H9 (cell line): ENCODE measurements around the gene FSHR. TPM values are rescaled to one million over a fixed set of nuclear protein-coding genes. Genes with fewer than 3 reads are reported as not detected.

ENCODE experiments used
- DNase-seq: peaks from one replicate; pipeline ENCODE4 v3.0.0-alpha.2; 2017
- H2AFZ ChIP-seq: one replicate; pipeline ENCODE4 v1.6.1; 2013; ENCODE audit warnings: mild to moderate bottlenecking, low read length, control low read depth, moderate library complexity
- H2AK5ac ChIP-seq: 2 replicates; pipeline ENCODE4 v1.6.1; 2013; ENCODE audit warnings: low read length, control low read depth, mixed read lengths; ENCODE audit not compliant: insufficient read length
- H2BK120ac ChIP-seq: one replicate; pipeline ENCODE4 v1.6.1; 2013; ENCODE audit warnings: low read depth, mild to moderate bottlenecking, low read length, control low read depth, inconsistent platforms; ENCODE audit not compliant: poor library complexity, severe bottlenecking
- H2BK12ac ChIP-seq: 2 replicates; pipeline ENCODE4 v1.6.1; 2013; ENCODE audit warnings: low read length, control low read depth, mixed read lengths, low read depth; ENCODE audit not compliant: insufficient read length
- H2BK15ac ChIP-seq: 2 replicates; pipeline ENCODE4 v1.6.1; 2013; ENCODE audit warnings: low read depth, low read length, control low read depth
- H2BK20ac ChIP-seq: one replicate; pipeline ENCODE4 v1.6.1; 2013; ENCODE audit warnings: low read depth, mild to moderate bottlenecking, low read length, control low read depth, inconsistent platforms; ENCODE audit not compliant: poor library complexity, severe bottlenecking
- H2BK5ac ChIP-seq: 2 replicates; pipeline ENCODE4 v1.6.1; 2013; ENCODE audit warnings: low read length, control low read depth, mixed read lengths; ENCODE audit not compliant: insufficient read length
- H3K14ac ChIP-seq: 2 replicates; pipeline ENCODE4 v1.6.1; 2013; ENCODE audit warnings: low read length, control low read depth; ENCODE audit not compliant: insufficient read depth
- H3K18ac ChIP-seq: 2 replicates; pipeline ENCODE4 v1.6.1; 2013; ENCODE audit warnings: low read depth, mild to moderate bottlenecking, mixed read lengths, low read length, control low read depth; ENCODE audit not compliant: insufficient read length
- H3K23ac ChIP-seq: 2 replicates; pipeline ENCODE4 v1.6.1; 2013; ENCODE audit warnings: low read length, control low read depth, mixed read lengths, low read depth; ENCODE audit not compliant: insufficient read length
- H3K23me2 ChIP-seq: 2 replicates; pipeline ENCODE4 v1.6.1; 2013; ENCODE audit warnings: low read depth, mild to moderate bottlenecking, mixed read lengths, low read length, control low read depth; ENCODE audit not compliant: insufficient read length, poor library complexity, severe bottlenecking
- H3K27ac ChIP-seq: 2 replicates; pipeline ENCODE4 v1.5.1; 2013; ENCODE audit warnings: low read length, control low read depth, mixed read lengths, low read depth; ENCODE audit not compliant: insufficient read length
- H3K27me3 ChIP-seq: 2 replicates; pipeline ENCODE4 v1.6.1; 2013; ENCODE audit warnings: low read length, control low read depth, inconsistent platforms; ENCODE audit not compliant: insufficient read depth
- H3K4ac ChIP-seq: 2 replicates; pipeline ENCODE4 v1.6.1; 2013; ENCODE audit warnings: low read depth, mild to moderate bottlenecking, control low read depth, inconsistent platforms, low read length, moderate library complexity
- H3K4me1 ChIP-seq: 2 replicates; pipeline ENCODE4 v1.6.1; 2013; ENCODE audit warnings: low read length, control low read depth, inconsistent platforms; ENCODE audit not compliant: insufficient read depth
- H3K4me2 ChIP-seq: 2 replicates; pipeline ENCODE4 v1.6.1; 2013; ENCODE audit warnings: low read length, control low read depth, mixed read lengths; ENCODE audit not compliant: insufficient read length, insufficient read depth
- H3K56ac ChIP-seq: 2 replicates; pipeline ENCODE4 v1.6.1; 2013; ENCODE audit warnings: low read depth, mild to moderate bottlenecking, mixed read lengths, low read length, control low read depth; ENCODE audit not compliant: insufficient read length
- H3K79me1 ChIP-seq: 2 replicates; pipeline ENCODE4 v1.6.1; 2013; ENCODE audit warnings: low read depth, mild to moderate bottlenecking, moderate library complexity, low read length, control low read depth, inconsistent platforms; ENCODE audit not compliant: insufficient read depth, poor library complexity, severe bottlenecking
- H3K79me2 ChIP-seq: 2 replicates; pipeline ENCODE4 v1.6.1; 2013; ENCODE audit warnings: low read length, control low read depth, inconsistent platforms; ENCODE audit not compliant: insufficient read depth
- H3K9ac ChIP-seq: 2 replicates; pipeline ENCODE4 v1.6.1; 2013; ENCODE audit warnings: low read length, control low read depth, mixed read lengths; ENCODE audit not compliant: insufficient read length; ENCODE audit errors: extremely low read depth
- H3K9me3 ChIP-seq: one replicate; pipeline ENCODE4 v1.6.1; 2013; ENCODE audit warnings: low read depth, low read length, inconsistent platforms; ENCODE audit not compliant: control insufficient read depth
- H3T11ph ChIP-seq: one replicate; pipeline ENCODE4 v1.6.1; 2013; ENCODE audit warnings: mild to moderate bottlenecking, low read length, control low read depth, inconsistent platforms
- H4K20me1 ChIP-seq: one replicate; pipeline ENCODE4 v1.6.1; 2013; ENCODE audit not compliant: control insufficient read depth, insufficient read length, insufficient read depth
- H4K5ac ChIP-seq: 2 replicates; pipeline ENCODE4 v1.6.1; 2013; ENCODE audit warnings: low read depth, mild to moderate bottlenecking, mixed read lengths, low read length, control low read depth; ENCODE audit not compliant: insufficient read length
- H4K8ac ChIP-seq: replicated peaks from 2 replicates; pipeline ENCODE4 v1.6.1; 2013; ENCODE audit warnings: low read length, control low read depth, mixed read lengths, low read depth; ENCODE audit not compliant: insufficient read length
- H4K91ac ChIP-seq: 2 replicates; pipeline ENCODE4 v1.6.1; 2013; ENCODE audit warnings: low read depth, mild to moderate bottlenecking, moderate library complexity, mixed read lengths, low read length, control low read depth; ENCODE audit not compliant: insufficient read length
- H3K27ac Mint-ChIP-seq, 3 experiments: 2 replicates in 2 of 3; 3 replicates in 1 of 3; pipeline ENCODE4 v1.8.0; 2020 to 2021; ENCODE audit warnings: mixed read lengths in 3 of 3, mild to moderate bottlenecking in 1 of 3, moderate library complexity in 1 of 3
- H3K27me3 Mint-ChIP-seq: 2 replicates; pipeline ENCODE4 v1.8.0; 2021; ENCODE audit warnings: low read depth, mild to moderate bottlenecking, moderate library complexity, mixed read lengths
- H3K36me3 Mint-ChIP-seq, 3 experiments: 2 replicates in 2 of 3; 3 replicates in 1 of 3; pipeline ENCODE4 v1.8.0; 2020 to 2021; ENCODE audit warnings: low read depth in 3 of 3, mixed read lengths in 3 of 3; ENCODE audit not compliant: insufficient read depth in 1 of 3
- H3K4me1 Mint-ChIP-seq, 2 experiments: 2 replicates each; pipeline ENCODE4 v1.8.0; 2020; ENCODE audit warnings: mixed read lengths in 2 of 2
- H3K4me3 Mint-ChIP-seq, 2 experiments: 2 replicates in 1 of 2; 3 replicates in 1 of 2; pipeline ENCODE4 v1.8.0; 2020 to 2021; ENCODE audit warnings: mild to moderate bottlenecking in 2 of 2, mixed read lengths in 2 of 2, moderate library complexity in 1 of 2
- H3K9me3 Mint-ChIP-seq, 2 experiments: 2 replicates in 1 of 2; 3 replicates in 1 of 2; pipeline ENCODE4 v1.8.0; 2020; ENCODE audit warnings: mild to moderate bottlenecking in 2 of 2, mixed read lengths in 2 of 2, moderate library complexity in 1 of 2
- WGBS: extraction: QIAGEN DNeasy Blood & Tissue Kit; methylation state at CpG from one replicate; pipeline ENCODE4 v1.1.7; 2013; ENCODE audit warnings: missing lambda C conversion rate, low lambda C conversion rate, mixed read lengths; ENCODE audit not compliant: insufficient read length; ENCODE audit errors: extremely low coverage; 5-methylcytosine and 5-hydroxymethylcytosine counted together
- total RNA-seq: library from RNA; stranded (reverse); gene quantifications from 2 replicates; pipeline ENCODE4 v1.2.1, GENCODE V29; 2021
- TF ChIP-seq, protein P1 (sequence below): fragments of 200-600 bp; sonication (generic); conservative IDR thresholded peaks from 3 replicates; pipeline ENCODE4 v1.8.0; 2021; ENCODE audit warnings: antibody characterized with exemption, mild to moderate bottlenecking

FSHR gene
- total RNA-seq, 1 experiment from 2014 or later: not detected

DNA sequence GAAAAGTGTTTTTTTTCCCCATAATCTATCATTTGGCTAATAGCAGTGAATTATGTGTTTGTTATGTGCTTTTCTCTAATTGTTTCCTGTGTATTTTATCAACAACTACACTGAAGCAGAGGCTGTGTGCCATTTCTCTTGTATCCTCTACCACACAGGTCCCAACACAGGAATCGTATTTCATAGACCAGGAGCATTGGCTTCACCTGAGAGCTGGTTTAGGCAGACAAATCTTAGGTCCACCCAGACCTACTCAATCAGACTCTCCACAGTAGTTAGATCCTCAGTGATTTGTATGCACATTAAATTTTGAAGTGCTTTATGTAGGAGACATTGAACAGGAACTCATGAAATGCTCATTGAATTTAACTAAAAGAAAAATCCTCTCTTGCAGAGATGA is 109.2 kb downstream of the FSHR start:
- TF ChIP-seq, protein P1, sequence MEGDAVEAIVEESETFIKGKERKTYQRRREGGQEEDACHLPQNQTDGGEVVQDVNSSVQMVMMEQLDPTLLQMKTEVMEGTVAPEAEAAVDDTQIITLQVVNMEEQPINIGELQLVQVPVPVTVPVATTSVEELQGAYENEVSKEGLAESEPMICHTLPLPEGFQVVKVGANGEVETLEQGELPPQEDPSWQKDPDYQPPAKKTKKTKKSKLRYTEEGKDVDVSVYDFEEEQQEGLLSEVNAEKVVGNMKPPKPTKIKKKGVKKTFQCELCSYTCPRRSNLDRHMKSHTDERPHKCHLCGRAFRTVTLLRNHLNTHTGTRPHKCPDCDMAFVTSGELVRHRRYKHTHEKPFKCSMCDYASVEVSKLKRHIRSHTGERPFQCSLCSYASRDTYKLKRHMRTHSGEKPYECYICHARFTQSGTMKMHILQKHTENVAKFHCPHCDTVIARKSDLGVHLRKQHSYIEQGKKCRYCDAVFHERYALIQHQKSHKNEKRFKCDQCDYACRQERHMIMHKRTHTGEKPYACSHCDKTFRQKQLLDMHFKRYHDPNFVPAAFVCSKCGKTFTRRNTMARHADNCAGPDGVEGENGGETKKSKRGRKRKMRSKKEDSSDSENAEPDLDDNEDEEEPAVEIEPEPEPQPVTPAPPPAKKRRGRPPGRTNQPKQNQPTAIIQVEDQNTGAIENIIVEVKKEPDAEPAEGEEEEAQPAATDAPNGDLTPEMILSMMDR: no peak

More for the DNA sequence above, 109.2 kb downstream of the FSHR start:
- Histone ChIP-seq H3K27me3 (no peaks in the 10 kb centered on the region), H2BK5ac (no peak overlapping the region), H3K4ac (no peak overlapping the region), H4K5ac (no peak overlapping the region), H3K9me3 (no peaks in the 10 kb centered on the region), H3K9ac (no peak overlapping the region), H4K91ac (no peak overlapping the region), H3K4me1 (0 out of 2 replicates have a peak, but pooled peaks cover 2% of the 10 kb centered on the region), H3K56ac (no peak overlapping the region), H2AK5ac (no peak overlapping the region), H3K18ac (no peak overlapping the region), H3K79me1 (no peaks in the 10 kb centered on the region), H2AFZ (no peak overlapping the region), H2BK12ac (no peak overlapping the region), H4K8ac (no peak overlapping the region), H3T11ph (no peak overlapping the region), H3K14ac (no peak overlapping the region), H3K23ac (no peak overlapping the region), H3K27ac (no peak overlapping the region), H2BK120ac (no peak overlapping the region), H3K4me2 (no peak overlapping the region), H3K23me2 (no peaks in the 10 kb centered on the region), H2BK15ac (no peak overlapping the region), H2BK20ac (no peak overlapping the region), H3K79me2 (no peaks in the 10 kb centered on the region), H4K20me1 (no peaks in the 10 kb centered on the region)
- no CpG with 5 or more reads among the region's 1 CpG for WGBS
- no peaks in the 10 kb centered on the region for H3K36me3 Mint-ChIP-seq
- no peak for DNase-seq
- no peak overlapping the region for H3K4me3 Mint-ChIP-seq
- H3K27me3 Mint-ChIP-seq: no peaks in the 10 kb centered on the region
- H3K4me1 Mint-ChIP-seq: peaks cover 14 to 20% of the 10 kb centered on the region in 2 experiments
- no peak overlapping the region for H3K27ac Mint-ChIP-seq
- no peaks in the 10 kb centered on the region for H3K9me3 Mint-ChIP-seq
